Measurements from ENCODE around the gene RAX2.

Gene RAX2

DNA sequence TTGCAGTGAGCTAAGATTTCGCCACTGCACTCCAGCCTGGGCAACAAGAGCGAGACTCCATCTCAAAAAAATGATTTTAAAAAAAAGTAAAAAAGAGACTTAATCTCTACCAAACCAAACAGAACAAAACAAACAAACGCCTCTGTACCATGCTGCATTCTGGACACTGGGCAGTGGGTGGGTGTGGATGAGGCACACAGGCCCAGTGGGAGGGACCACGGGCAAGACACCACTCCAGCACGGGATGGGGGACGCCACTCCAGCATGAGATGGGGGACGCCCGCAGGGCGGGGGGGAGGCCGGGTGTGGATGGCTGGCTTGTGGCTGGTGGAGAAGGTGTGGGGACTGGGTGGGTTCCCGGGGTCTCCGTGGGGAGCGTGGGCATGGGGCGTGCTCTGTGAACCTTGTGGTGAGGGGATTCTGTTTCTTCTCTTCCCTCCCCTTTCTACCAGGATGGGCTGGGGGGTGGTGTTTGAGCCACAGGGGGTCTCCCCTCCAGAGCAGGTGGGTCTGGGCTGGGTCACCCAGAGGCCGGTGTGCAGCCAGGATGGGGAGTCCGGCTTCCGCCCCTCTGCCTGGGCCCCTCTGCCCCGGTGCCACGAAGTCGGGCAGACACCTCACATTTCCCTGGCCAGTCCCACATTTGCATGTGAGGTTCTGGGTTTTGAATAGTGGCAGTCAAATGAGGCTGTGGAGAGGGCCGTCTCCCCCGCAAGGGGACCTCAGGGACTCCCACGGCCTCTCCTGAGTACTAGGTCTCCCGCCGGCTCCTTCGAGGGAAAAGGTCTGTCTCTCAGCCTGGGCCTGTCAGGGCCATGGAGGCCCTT is 38.1 kb upstream of the RAX2 start:
- H3K36me3 ChIP-seq (ENCODE audit: control insufficient read depth, insufficient read depth, low read length), result no peaks in the 10 kb centered on the region
- no peaks in the 10 kb centered on the region for H3K27me3 ChIP-seq (ENCODE audit: control insufficient read depth, insufficient read depth, low read length)
- H3K4me1 ChIP-seq (ENCODE audit: control insufficient read depth, insufficient read depth, low read length), result no peaks in the 10 kb centered on the region
- no peak overlapping the region for H3K9ac ChIP-seq (ENCODE audit: low read length)
- no peak overlapping the region for H3K27ac ChIP-seq (ENCODE audit: low read depth, low read length)
- H3K4me3 ChIP-seq (ENCODE audit: low read length), result no peak overlapping the region

DNA sequence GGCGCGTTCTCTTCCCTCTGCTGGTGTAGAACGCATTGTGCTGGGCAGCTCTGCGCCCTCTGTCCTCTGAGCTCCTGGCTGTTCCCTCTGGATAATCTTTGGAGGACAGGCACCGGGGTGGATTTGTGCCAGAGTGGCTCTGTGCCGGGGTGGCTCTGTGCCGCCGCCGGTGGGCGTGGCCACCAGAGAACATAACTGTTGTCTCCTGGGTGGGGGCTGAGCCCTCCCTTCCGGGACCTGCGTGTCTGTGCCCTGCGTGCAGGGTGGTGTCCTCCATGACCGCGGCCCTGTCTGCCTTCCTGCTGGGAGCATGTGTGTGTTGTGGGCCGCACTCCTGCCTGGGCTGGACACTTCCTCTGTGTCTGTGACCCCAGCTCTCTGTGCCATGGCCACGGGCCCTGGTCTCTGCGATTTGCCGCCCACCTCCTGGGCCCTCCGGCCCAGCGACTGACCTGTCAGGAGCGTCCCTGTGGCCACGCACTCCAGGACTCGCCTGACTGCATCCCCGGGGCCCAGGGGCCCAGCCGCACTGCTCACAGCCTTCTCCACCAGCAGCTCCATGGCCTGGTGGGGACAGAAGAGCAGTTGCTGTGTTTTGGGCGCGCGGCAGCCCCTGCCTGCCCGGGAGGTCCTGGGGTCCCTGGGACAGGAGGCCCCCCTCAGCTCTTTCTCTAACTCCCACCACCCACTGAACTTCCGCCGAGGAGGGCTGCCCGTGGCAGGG is 36.6 kb upstream of the RAX2 start:
- H3K27ac ChIP-seq (ENCODE audit: low read depth, low read length), result no peak overlapping the region
- no peak overlapping the region for H3K9ac ChIP-seq (ENCODE audit: low read length)
- H3K4me3 ChIP-seq (ENCODE audit: low read length), result no peak overlapping the region
- H3K36me3 ChIP-seq (ENCODE audit: control insufficient read depth, insufficient read depth, low read length), result no peaks in the 10 kb centered on the region
- H3K4me1 ChIP-seq (ENCODE audit: control insufficient read depth, insufficient read depth, low read length), result no peaks in the 10 kb centered on the region
- no peaks in the 10 kb centered on the region for H3K27me3 ChIP-seq (ENCODE audit: control insufficient read depth, insufficient read depth, low read length)

GRCh38 chr19:3807574-3808354 is 35.7 kb upstream of the RAX2 start:
- no peak overlapping the region for H3K27ac ChIP-seq (ENCODE audit: low read depth, low read length)
- no peak overlapping the region for H3K4me3 ChIP-seq (ENCODE audit: low read length)
- H3K9ac ChIP-seq (ENCODE audit: low read length), result no peak overlapping the region
- H3K36me3 ChIP-seq (ENCODE audit: control insufficient read depth, insufficient read depth, low read length), result no peaks in the 10 kb centered on the region
- H3K27me3 ChIP-seq (ENCODE audit: control insufficient read depth, insufficient read depth, low read length), result peaks cover 3% of the 10 kb centered on the region
- H3K4me1 ChIP-seq (ENCODE audit: control insufficient read depth, insufficient read depth, low read length), result no peaks in the 10 kb centered on the region

GRCh38 chr19:3807131-3807480 is 35.1 kb upstream of the RAX2 start:
- H3K36me3 ChIP-seq (ENCODE audit: control insufficient read depth, insufficient read depth, low read length), result no peaks in the 10 kb centered on the region
- H3K27me3 ChIP-seq (ENCODE audit: control insufficient read depth, insufficient read depth, low read length), result peaks cover 3% of the 10 kb centered on the region
- H3K9ac ChIP-seq (ENCODE audit: low read length), result no peak overlapping the region
- H3K27ac ChIP-seq (ENCODE audit: low read depth, low read length), result no peak overlapping the region
- no peak overlapping the region for H3K4me3 ChIP-seq (ENCODE audit: low read length)
- no peaks in the 10 kb centered on the region for H3K4me1 ChIP-seq (ENCODE audit: control insufficient read depth, insufficient read depth, low read length)

- Histone ChIP-seq H3K4me1 (ENCODE audit: control insufficient read depth, insufficient read depth, low read length) (no peaks in the 10 kb centered on the region), H3K4me3 (ENCODE audit: low read length) (no peak overlapping the region), H3K27me3 (ENCODE audit: control insufficient read depth, insufficient read depth, low read length) (peaks cover 9% of the 10 kb centered on the region), H3K27ac (ENCODE audit: low read depth, low read length) (no peak overlapping the region), H3K9ac (ENCODE audit: low read length) (no peak overlapping the region), H3K36me3 (ENCODE audit: control insufficient read depth, insufficient read depth, low read length) (no peaks in the 10 kb centered on the region)
These were observed 33.8 kb upstream of the RAX2 start for GRCh38 chr19:3805859-3806258.

DNA sequence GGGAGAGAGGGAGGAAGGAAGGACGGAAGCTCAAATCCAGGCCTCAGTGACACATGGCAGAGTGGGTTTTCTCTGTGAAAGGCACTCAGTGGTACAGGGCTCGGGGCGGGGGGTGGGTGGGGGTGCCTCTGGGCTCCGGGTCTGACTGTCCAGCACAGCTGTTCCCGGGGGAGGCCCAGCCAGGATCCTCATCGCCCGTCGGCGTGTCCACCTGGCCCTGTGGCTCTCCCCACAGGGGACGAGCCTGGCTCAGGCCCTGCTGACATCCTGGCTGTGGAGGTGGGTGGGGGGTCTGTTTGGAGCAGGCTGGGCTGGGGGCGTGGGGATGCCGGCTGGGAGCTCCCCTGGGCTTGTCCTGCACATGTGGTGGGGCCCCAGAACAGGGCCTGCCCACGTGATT is 32.4 kb upstream of the RAX2 start:
- no peak overlapping the region for H3K4me3 ChIP-seq (ENCODE audit: low read length)
- no peak overlapping the region for H3K27ac ChIP-seq (ENCODE audit: low read depth, low read length)
- H3K9ac ChIP-seq (ENCODE audit: low read length), result no peak overlapping the region
- peaks cover 9% of the 10 kb centered on the region for H3K27me3 ChIP-seq (ENCODE audit: control insufficient read depth, insufficient read depth, low read length)
- no peaks in the 10 kb centered on the region for H3K36me3 ChIP-seq (ENCODE audit: control insufficient read depth, insufficient read depth, low read length)
- no peaks in the 10 kb centered on the region for H3K4me1 ChIP-seq (ENCODE audit: control insufficient read depth, insufficient read depth, low read length)

DNA sequence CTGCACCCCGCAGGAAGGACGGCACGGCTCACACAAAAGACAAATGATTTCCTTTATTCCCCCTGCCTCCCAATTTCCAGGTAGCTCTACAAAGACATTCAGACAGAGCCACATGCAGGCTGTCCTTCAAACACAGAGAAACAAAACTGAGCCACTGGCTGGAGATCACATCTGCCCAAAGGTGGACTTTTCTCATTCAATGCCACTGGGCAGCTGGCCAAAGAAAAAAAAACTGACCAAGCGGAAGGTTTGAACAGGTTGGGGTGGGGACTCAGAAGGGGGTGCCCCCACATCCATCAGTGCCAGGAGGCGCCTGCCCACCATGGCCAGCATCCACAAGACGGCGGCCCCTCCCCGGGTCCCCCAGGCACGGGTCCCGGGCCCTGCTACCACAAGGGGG is 32.0 kb upstream of the RAX2 start:
- no peak overlapping the region for H3K4me3 ChIP-seq (ENCODE audit: low read length)
- no peaks in the 10 kb centered on the region for H3K36me3 ChIP-seq (ENCODE audit: control insufficient read depth, insufficient read depth, low read length)
- no peak overlapping the region for H3K27ac ChIP-seq (ENCODE audit: low read depth, low read length)
- H3K27me3 ChIP-seq (ENCODE audit: control insufficient read depth, insufficient read depth, low read length), result peaks cover 9% of the 10 kb centered on the region
- H3K4me1 ChIP-seq (ENCODE audit: control insufficient read depth, insufficient read depth, low read length), result no peaks in the 10 kb centered on the region
- H3K9ac ChIP-seq (ENCODE audit: low read length), result no peak overlapping the region

GRCh38 chr19:3803114-3803888 is 31.3 kb upstream of the RAX2 start:
- Histone ChIP-seq H3K4me3 (ENCODE audit: low read length) (no peak overlapping the region), H3K36me3 (ENCODE audit: control insufficient read depth, insufficient read depth, low read length) (no peaks in the 10 kb centered on the region), H3K27me3 (ENCODE audit: control insufficient read depth, insufficient read depth, low read length) (peaks cover 9% of the 10 kb centered on the region), H3K27ac (ENCODE audit: low read depth, low read length) (no peak overlapping the region), H3K4me1 (ENCODE audit: control insufficient read depth, insufficient read depth, low read length) (no peaks in the 10 kb centered on the region), H3K9ac (ENCODE audit: low read length) (no peak overlapping the region)

GRCh38 chr19:3801412-3802096 is 29.5 kb upstream of the RAX2 start:
- Histone ChIP-seq H3K9ac (ENCODE audit: low read length) (no peak overlapping the region), H3K36me3 (ENCODE audit: control insufficient read depth, insufficient read depth, low read length) (no peaks in the 10 kb centered on the region), H3K27ac (ENCODE audit: low read depth, low read length) (no peak overlapping the region), H3K4me3 (ENCODE audit: low read length) (peak overlapping the region; percentile 36), H3K4me1 (ENCODE audit: control insufficient read depth, insufficient read depth, low read length) (no peaks in the 10 kb centered on the region), H3K27me3 (ENCODE audit: control insufficient read depth, insufficient read depth, low read length) (peaks cover 9% of the 10 kb centered on the region)

- peak overlapping the region; percentile 14 for H3K4me3 ChIP-seq (ENCODE audit: low read length)
- peaks cover 9% of the 10 kb centered on the region for H3K27me3 ChIP-seq (ENCODE audit: control insufficient read depth, insufficient read depth, low read length)
- no peaks in the 10 kb centered on the region for H3K4me1 ChIP-seq (ENCODE audit: control insufficient read depth, insufficient read depth, low read length)
- H3K36me3 ChIP-seq (ENCODE audit: control insufficient read depth, insufficient read depth, low read length), result no peaks in the 10 kb centered on the region
- H3K27ac ChIP-seq (ENCODE audit: low read depth, low read length), result no peak overlapping the region
- no peak overlapping the region for H3K9ac ChIP-seq (ENCODE audit: low read length)
These were observed 29.0 kb upstream of the RAX2 start for GRCh38 chr19:3800996-3801395.

- H3K9ac ChIP-seq (ENCODE audit: low read length), result no peak overlapping the region
- H3K36me3 ChIP-seq (ENCODE audit: control insufficient read depth, insufficient read depth, low read length), result no peaks in the 10 kb centered on the region
- H3K4me1 ChIP-seq (ENCODE audit: control insufficient read depth, insufficient read depth, low read length), result no peaks in the 10 kb centered on the region
- H3K4me3 ChIP-seq (ENCODE audit: low read length), result no peak overlapping the region
- peaks cover 9% of the 10 kb centered on the region for H3K27me3 ChIP-seq (ENCODE audit: control insufficient read depth, insufficient read depth, low read length)
- H3K27ac ChIP-seq (ENCODE audit: low read depth, low read length), result no peak overlapping the region
These were observed 26.1 kb upstream of the RAX2 start for GRCh38 chr19:3798137-3798536.

Data from rectal smooth muscle tissue (tissue), 1 donor.